Stimulated activated CD4-positive, alpha-beta T cell treated with anti-CD3 and anti-CD28 coated beads, Interleukin-15, amount 100 ng/mL, for 48 hours (primary cell): ENCODE results near the gene UNC5B.
A peak's percentile ranks its signal among the peaks of the same experiment; 100 is the strongest.
"Not testable (repeated sequence)": the region's sequence is repeated elsewhere in the genome, so short reads cannot be mapped to it uniquely, and the experiment has no call there.

Experiments
- DNase-seq, 2 donors: peaks; one replicate each; pipeline ENCODE4 v3.0.0-alpha.2; 2020; ENCODE audit warnings: low read depth in 2 of 2

Gene UNC5B

GRCh38 chr10:71209731-71210541 lies 2.4 kb upstream of the UNC5B start:
- no peak for DNase-seq

- no peak for DNase-seq
These were observed 1.9 kb upstream of the UNC5B start for GRCh38 chr10:71210542-71210871.

GRCh38 chr10:71211053-71211452 lies 1.3 kb upstream of the UNC5B start:
- DNase-seq, result no peak

GRCh38 chr10:71211775-71212317 lies 524 bp upstream of the UNC5B start:
- DNase-seq, result no peak

- DNase-seq, result peak in 1 of 2 donors; percentile 17
These were observed 804 bp downstream of the UNC5B start for GRCh38 chr10:71213127-71213621.

GRCh38 chr10:71213761-71214440 lies 1.5 kb downstream of the UNC5B start:
- no peak for DNase-seq

- no peak for DNase-seq
These were observed 2.5 kb downstream of the UNC5B start for GRCh38 chr10:71214641-71215559.

GRCh38 chr10:71216363-71216695 lies 4.0 kb downstream of the UNC5B start:
- no peak for DNase-seq

GRCh38 chr10:71216751-71217265 lies 4.4 kb downstream of the UNC5B start:
- no peak for DNase-seq

- no peak for DNase-seq
These were observed 5.1 kb downstream of the UNC5B start for GRCh38 chr10:71217266-71218045.

- no peak for DNase-seq
These were observed 5.8 kb downstream of the UNC5B start for GRCh38 chr10:71218046-71218650.

- DNase-seq, result no peak
These were observed 6.3 kb downstream of the UNC5B start for GRCh38 chr10:71218651-71219050.

- DNase-seq, result not testable (repeated sequence)
These were observed 7.0 kb downstream of the UNC5B start for GRCh38 chr10:71219236-71219917.

GRCh38 chr10:71219918-71220688 lies 7.7 kb downstream of the UNC5B start:
- DNase-seq, result no peak

- no peak for DNase-seq
These were observed 8.5 kb downstream of the UNC5B start for GRCh38 chr10:71220689-71221540.

GRCh38 chr10:71221586-71222202 lies 9.3 kb downstream of the UNC5B start:
- DNase-seq, result no peak

GRCh38 chr10:71222601-71223346 lies 10.4 kb downstream of the UNC5B start:
- DNase-seq, result no peak
